NOMO-1 treated with DMSO at 0.1 percent for 48 hours (cell line): ENCODE measurements around the gene TMX3.

Experiments used
- DNase-seq: peaks from one replicate; lab custom pipeline; 2025; ENCODE audit not compliant: unreplicated experiment; lab: John Stamatoyannopoulos, UW

TMX3 gene

GRCh38 chr18:68713131-68713530 lies 1.8 kb downstream of the TMX3 start:
- DNase-seq, result no peak

- no peak for DNase-seq
Observed at GRCh38 chr18:68707646-68708045, 7.3 kb downstream of the TMX3 start.

DNA sequence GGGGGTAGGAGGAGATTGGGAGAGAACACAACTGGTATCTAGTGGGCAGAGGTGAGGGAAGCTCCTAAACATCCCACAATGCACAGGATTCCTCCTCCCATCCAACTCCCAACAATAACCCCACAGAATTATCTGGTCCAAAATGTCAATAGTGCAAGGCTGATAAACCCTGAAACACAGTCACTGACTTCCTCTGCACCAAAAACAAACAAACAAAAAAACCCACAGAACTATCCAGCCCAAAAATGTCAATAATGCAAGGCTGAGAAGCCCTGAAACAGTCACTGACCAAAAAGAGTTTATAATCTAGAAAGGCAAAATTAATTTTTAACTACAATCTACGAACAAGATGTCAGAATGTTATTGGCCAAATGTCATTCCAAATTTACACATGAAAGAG lies 9.8 kb downstream of the TMX3 start:
- no peak for DNase-seq

DNA sequence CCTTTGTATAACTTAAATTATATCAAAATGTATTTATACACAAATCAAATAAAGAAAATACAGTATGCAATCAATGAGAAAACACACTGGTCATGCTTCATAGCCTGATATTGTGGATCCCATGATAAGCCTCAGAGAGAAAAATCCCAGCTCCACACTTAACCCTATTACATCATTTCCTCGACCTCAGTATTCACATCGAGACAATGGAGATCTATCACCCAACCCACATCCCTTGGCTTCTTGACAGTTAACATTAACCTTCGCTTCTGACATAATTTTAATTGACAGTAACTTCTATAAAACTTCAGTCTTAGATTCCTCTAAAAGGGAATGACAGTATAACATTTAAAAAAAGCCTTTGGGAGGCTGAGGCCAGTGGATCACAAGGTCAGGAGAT lies 11.6 kb downstream of the TMX3 start:
- no peak for DNase-seq

- DNase-seq, result no peak
Observed at GRCh38 chr18:68701353-68701752, 13.6 kb downstream of the TMX3 start.

GRCh38 chr18:68699043-68699442 lies 15.9 kb downstream of the TMX3 start:
- no peak for DNase-seq

DNA sequence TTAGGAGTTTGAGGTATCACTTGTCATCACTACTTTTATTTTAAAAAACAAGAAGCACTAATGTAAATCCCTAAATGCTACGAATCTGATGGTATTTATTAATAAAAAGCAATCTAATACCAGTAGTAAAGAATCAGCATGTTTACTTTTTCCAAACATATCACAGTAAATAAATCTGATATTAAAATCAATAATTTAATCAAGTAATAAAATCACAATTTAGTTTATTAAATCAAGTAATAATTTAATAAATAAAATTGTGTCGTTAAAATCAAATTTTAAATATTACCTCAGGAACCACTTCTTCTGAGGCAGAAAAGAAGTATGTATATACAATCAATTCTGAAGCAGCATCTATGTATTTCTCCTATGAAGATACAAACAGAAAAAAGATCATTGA lies 18.0 kb downstream of the TMX3 start:
- no peak for DNase-seq

GRCh38 chr18:68694316-68694715 lies 20.6 kb downstream of the TMX3 start:
- DNase-seq, result no peak

- no peak for DNase-seq
Observed at GRCh38 chr18:68693091-68693815, 21.7 kb downstream of the TMX3 start.

DNA sequence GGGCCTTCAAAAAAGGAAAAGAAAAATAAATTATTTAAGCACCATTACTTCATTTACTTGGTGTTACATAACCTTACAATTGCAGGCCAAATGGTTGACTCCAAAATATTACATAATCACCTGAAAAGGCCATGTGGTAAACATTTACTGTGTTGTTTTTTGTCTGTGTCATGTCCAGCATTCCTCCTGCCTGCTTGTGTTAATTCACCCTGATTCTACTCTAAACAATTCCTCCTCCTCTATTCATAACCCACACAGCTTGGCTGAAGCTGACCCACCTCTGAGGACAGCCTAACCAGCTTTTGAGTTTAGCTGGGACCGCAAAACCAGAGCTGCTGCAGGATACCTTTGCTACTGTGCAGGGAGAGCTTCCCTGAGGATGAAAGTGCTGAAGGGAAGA lies 35.4 kb downstream of the TMX3 start:
- DNase-seq, result no peak

GRCh38 chr18:68676913-68677312 lies 38.0 kb downstream of the TMX3 start:
- DNase-seq, result no peak

DNA sequence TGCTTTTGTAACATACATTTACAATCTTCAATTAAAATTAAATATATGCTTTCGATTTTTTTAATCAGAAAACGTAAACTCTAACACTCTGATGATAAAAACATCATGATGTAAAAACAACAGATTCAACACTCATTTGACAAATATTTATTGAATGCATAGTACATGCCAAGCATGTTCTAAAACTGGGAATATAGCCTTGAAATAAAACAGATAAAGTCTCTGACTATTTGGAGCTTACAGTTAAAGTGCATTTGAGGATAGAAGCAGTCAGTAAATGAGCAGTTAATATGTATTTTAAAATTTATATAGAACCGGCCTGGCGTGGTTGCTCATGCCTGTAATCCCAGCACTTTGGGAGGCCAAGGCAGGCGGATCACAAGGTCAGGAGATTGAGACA lies 47.8 kb downstream of the TMX3 start:
- DNase-seq, result no peak

DNA sequence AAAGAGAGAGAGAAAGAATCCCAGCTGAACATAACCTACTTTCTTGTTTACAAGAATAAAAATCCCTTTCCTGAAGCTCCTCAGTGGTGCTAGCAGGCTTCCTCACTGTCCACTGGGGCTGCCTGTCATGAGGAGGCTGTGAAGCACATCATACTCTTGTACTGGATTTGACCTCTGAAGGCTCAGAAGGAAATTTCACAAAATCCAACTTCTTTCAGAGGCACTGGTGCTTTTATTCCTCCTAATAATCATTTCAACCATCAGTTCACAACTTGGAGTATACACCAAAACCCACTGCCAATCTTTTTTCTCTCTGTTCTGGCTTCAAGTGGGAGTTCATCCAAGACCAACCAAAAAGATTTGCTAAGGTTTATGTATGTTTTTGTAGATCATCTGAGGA lies 48.5 kb downstream of the TMX3 start:
- DNase-seq, result no peak

DNA sequence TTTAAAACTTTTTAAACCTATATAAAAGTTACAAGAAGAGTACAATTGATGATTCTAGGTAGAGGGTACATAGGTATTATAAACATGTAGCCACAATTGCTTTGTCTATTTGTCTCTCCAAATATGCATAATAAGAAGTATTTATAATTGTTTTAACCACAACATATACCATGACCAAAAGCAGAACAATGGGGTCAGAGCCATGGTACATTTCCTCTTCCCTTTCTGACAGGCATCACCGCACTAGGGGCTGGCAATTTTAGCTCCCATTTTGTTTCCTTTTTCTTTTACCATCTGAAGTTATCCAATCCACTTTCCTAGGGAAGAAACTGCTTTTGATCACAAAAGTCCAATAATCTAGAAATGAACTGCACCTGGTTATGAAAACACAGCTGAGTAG lies 49.3 kb downstream of the TMX3 start:
- DNase-seq, result peak; percentile 68

- DNase-seq, result no peak
Observed at GRCh38 chr18:68662754-68663153, 52.2 kb downstream of the TMX3 start.

DNA sequence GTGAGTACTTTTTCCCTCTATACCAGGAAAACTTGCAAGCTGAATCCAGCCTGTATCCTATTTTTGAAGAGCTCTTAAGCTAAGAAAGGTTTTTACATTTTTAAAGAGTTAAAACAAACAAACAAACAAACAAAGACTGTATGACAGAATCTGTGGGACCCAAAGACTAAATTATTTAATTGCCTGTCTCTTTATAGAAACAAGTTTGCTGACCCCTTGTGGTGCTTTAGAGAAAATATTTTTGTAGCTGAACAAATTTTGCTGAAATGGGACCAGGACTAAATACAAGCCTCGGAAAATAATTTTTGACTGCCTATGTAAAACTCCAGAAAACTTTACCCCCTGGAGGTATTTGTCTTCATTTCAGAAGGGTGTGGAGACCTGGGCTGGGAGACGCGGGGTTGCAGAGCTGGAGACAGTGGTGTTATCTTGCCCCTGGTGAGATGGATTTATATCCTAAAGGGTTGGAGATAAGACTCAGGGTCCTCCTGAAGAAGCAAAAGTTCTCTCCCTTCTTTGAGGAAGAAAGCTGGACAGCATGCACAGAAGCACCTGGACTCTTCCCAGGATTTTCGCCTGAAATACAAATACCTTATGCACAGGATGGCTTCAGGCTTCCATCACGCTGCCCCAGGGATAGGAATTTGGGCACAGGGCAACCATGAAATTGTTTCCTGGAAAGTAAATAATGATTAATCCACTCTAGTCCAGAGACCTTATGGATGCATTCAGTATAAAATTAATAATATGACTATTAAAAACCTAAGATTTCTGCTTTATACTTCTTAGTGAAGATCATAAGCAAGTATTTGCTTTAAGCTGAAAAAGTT lies 54.3 kb downstream of the TMX3 start:
- peak; percentile 16 for DNase-seq

DNA sequence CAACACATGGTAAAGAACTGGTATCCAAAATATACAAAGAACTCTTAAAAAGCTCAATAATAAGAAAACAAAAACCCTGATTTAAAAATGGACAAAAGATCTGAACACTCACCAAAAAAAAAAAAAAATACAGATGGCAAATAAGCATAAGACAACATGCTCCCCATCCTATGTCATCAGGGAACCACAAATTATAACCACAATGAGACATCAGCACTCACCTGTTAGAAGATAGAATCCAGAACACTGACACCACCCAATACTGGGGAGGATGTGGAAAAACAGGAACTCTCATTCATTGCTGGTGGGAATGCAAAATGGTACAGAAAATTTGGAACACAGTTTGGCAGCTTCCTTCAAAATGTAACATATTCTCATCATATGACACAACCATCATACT lies 66.7 kb downstream of the TMX3 start:
- no peak for DNase-seq

DNA sequence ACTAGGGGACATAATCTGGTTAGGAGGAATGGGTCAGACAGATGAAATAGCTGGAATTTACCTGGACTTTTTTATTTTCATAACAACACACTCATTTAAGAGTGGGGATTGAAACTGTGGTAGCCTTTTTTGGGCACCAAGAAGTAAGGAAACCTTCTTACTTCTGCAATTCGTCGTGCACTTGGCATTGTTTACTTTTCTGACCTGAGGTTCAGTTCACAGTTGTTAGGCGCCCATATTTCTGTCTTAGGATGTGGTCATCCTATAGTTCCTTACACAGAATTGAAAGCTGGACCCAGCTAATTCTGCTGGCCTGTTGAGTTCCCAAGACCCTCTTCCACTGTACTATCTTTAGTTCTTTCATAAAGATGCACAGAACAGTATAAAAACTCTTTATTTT lies 72.9 kb downstream of the TMX3 start:
- no peak for DNase-seq

GRCh38 chr18:68640861-68641260 lies 74.0 kb downstream of the TMX3 start:
- no peak for DNase-seq

- no peak for DNase-seq
Observed at GRCh38 chr18:68638613-68639012, 76.3 kb downstream of the TMX3 start.

- no peak for DNase-seq
Observed at GRCh38 chr18:68627812-68628211, 87.1 kb downstream of the TMX3 start.
